HepG2 (cell line): ENCODE data around the gene SFTA2. TPM values are rescaled to one million over a fixed set of nuclear protein-coding genes. Genes with fewer than 3 reads are reported as not detected.

Experiments
- ARNTL ChIP-seq: sonication (generic); formaldehyde crosslinking; IDR thresholded peaks from 2 replicates; pipeline ENCODE4 v1.4.0; 2020; ENCODE audit warnings: mild to moderate bottlenecking, missing genetic modification reagents
- HNF4G ChIP-seq, 2 experiments: sonication (generic) in 1 of 2; formaldehyde crosslinking in 1 of 2; IDR thresholded peaks; 2 replicates each; pipeline versions ENCODE4 v1.4.0 to v1.6.1; 2011 to 2020; ENCODE audit warnings: borderline replicate concordance in 2 of 2, low read depth in 2 of 2, mild to moderate bottlenecking in 2 of 2, low read length in 1 of 2, missing genetic modification reagents in 1 of 2, moderate library complexity in 1 of 2
- MBNL3 ChIP-seq: fragments of 250-450 bp; sonication (Bioruptor Pico); conservative IDR thresholded peaks from 2 replicates; pipeline ENCODE4 v1.8.0; 2022; ENCODE audit warnings: mild to moderate bottlenecking, inconsistent platforms
- MIXL1 ChIP-seq: IDR thresholded peaks from 2 replicates; pipeline ENCODE4 v1.6.1; 2016
- MTA1 ChIP-seq: sonication (generic); formaldehyde crosslinking; IDR thresholded peaks from 2 replicates; pipeline ENCODE4 v1.4.0; 2020; ENCODE audit warnings: missing genetic modification reagents, mild to moderate bottlenecking, borderline replicate concordance
- NFYC ChIP-seq: IDR thresholded peaks from 2 replicates; pipeline ENCODE4 v1.6.1; 2016; ENCODE audit warnings: missing genetic modification reagents, missing compliant biosample characterization
- SP4 ChIP-seq: sonication (generic); formaldehyde crosslinking; IDR thresholded peaks from 2 replicates; pipeline ENCODE4 v1.8.1; 2023; ENCODE audit warnings: mild to moderate bottlenecking, missing genetic modification reagents
- ZNF329 ChIP-seq: sonication (generic); formaldehyde crosslinking; IDR thresholded peaks from 2 replicates; pipeline ENCODE4 v1.9.0; 2021; ENCODE audit warnings: low read depth, mild to moderate bottlenecking, missing genetic modification reagents
- ZNF446 ChIP-seq: sonication (generic); formaldehyde crosslinking; IDR thresholded peaks from 2 replicates; pipeline ENCODE4 v1.5.0; 2020; ENCODE audit warnings: mild to moderate bottlenecking, missing genetic modification reagents
- ZNF713 ChIP-seq: sonication (generic); formaldehyde crosslinking; IDR thresholded peaks from 2 replicates; pipeline ENCODE4 v1.4.0; 2020; ENCODE audit warnings: mild to moderate bottlenecking, missing genetic modification reagents
- ZNF746 ChIP-seq: sonication (generic); formaldehyde crosslinking; IDR thresholded peaks from 2 replicates; pipeline ENCODE4 v1.8.0; 2022; ENCODE audit warnings: mild to moderate bottlenecking, missing genetic modification reagents
- polyA plus RNA-seq, 8 experiments: library from polyadenylated mRNA; depleted of rRNA in 3 of 8; stranded (reverse) in 7 of 8; unstranded in 1 of 8; fragments of >200 nt; fragmentation: Illumina TruSeq in 4 of 8; extraction: Trizol in 4 of 8; gene quantifications; 2 replicates each; pipeline versions ENCODE4 v1.2.1 to v1.2.3, GENCODE V29; 2011 to 2016; ENCODE audit warnings: low read depth in 4 of 8, missing spikeins in 1 of 8, mixed read lengths in 1 of 8; ENCODE audit not compliant: insufficient read depth in 1 of 8
- total RNA-seq, 5 experiments: library from RNA; depleted of rRNA; stranded (reverse); fragments of >200 nt; fragmentation: Illumina TruSeq; extraction: Trizol; gene quantifications; 2 replicates each; pipeline ENCODE4 v1.2.3, GENCODE V29; 2016; ENCODE audit warnings: low read depth in 1 of 5
- TF ChIP-seq, protein P1 (sequence below): sonication (generic); formaldehyde crosslinking; IDR thresholded peaks from 2 replicates; pipeline ENCODE4 v1.5.1; 2020; ENCODE audit warnings: mild to moderate bottlenecking, missing genetic modification reagents, borderline replicate concordance
- TF ChIP-seq, protein P2 (sequence below): sonication (generic); formaldehyde crosslinking; IDR thresholded peaks from 2 replicates; pipeline ENCODE4 v1.5.1; 2020; ENCODE audit warnings: missing genetic modification reagents, mild to moderate bottlenecking, borderline replicate concordance
- TF ChIP-seq, protein P3 (sequence below): sonication (generic); formaldehyde crosslinking; IDR thresholded peaks from 2 replicates; pipeline ENCODE4 v1.5.0; 2020; ENCODE audit warnings: missing genetic modification reagents, mild to moderate bottlenecking, borderline replicate concordance
- TF ChIP-seq, protein P4 (sequence below): sonication (generic); formaldehyde crosslinking; IDR thresholded peaks from 2 replicates; pipeline ENCODE4 v1.8.0; 2022; ENCODE audit warnings: mild to moderate bottlenecking, missing genetic modification reagents
- TF ChIP-seq, protein P5 (sequence below): sonication (generic); formaldehyde crosslinking; IDR thresholded peaks from 2 replicates; pipeline ENCODE4 v1.5.0; 2020; ENCODE audit warnings: missing genetic modification reagents, mild to moderate bottlenecking, borderline replicate concordance
- TF ChIP-seq, protein P6 (sequence below): sonication (generic); formaldehyde crosslinking; IDR thresholded peaks from 2 replicates; pipeline ENCODE4 v1.4.0; 2020; ENCODE audit warnings: missing genetic modification reagents, borderline replicate concordance

SFTA2 gene
- total and polyA plus RNA-seq, 2 of the 13 experiments (the other 11 are each of a cell fraction or from before 2014, with no cell fraction given), result not detected

DNA sequence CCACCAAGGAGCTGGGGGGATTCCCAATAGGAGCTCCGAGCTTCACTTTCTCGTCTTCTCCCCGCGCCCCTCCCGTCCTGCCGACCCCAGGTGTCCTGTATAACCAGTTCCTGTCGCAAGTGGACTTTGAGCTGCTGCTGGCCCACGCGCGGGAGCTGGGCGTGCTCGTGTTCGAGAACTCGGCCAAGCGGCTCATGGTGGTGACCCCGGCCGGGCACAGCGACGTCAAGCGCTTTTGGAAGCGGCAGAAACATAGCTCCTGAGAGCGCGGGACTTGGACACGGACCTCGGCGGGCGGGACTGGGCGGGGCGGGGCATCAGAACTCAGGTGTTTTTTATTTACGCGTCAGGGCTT, 18.3 kb downstream of the SFTA2 start (continued):
- TF ChIP-seq, protein P1, sequence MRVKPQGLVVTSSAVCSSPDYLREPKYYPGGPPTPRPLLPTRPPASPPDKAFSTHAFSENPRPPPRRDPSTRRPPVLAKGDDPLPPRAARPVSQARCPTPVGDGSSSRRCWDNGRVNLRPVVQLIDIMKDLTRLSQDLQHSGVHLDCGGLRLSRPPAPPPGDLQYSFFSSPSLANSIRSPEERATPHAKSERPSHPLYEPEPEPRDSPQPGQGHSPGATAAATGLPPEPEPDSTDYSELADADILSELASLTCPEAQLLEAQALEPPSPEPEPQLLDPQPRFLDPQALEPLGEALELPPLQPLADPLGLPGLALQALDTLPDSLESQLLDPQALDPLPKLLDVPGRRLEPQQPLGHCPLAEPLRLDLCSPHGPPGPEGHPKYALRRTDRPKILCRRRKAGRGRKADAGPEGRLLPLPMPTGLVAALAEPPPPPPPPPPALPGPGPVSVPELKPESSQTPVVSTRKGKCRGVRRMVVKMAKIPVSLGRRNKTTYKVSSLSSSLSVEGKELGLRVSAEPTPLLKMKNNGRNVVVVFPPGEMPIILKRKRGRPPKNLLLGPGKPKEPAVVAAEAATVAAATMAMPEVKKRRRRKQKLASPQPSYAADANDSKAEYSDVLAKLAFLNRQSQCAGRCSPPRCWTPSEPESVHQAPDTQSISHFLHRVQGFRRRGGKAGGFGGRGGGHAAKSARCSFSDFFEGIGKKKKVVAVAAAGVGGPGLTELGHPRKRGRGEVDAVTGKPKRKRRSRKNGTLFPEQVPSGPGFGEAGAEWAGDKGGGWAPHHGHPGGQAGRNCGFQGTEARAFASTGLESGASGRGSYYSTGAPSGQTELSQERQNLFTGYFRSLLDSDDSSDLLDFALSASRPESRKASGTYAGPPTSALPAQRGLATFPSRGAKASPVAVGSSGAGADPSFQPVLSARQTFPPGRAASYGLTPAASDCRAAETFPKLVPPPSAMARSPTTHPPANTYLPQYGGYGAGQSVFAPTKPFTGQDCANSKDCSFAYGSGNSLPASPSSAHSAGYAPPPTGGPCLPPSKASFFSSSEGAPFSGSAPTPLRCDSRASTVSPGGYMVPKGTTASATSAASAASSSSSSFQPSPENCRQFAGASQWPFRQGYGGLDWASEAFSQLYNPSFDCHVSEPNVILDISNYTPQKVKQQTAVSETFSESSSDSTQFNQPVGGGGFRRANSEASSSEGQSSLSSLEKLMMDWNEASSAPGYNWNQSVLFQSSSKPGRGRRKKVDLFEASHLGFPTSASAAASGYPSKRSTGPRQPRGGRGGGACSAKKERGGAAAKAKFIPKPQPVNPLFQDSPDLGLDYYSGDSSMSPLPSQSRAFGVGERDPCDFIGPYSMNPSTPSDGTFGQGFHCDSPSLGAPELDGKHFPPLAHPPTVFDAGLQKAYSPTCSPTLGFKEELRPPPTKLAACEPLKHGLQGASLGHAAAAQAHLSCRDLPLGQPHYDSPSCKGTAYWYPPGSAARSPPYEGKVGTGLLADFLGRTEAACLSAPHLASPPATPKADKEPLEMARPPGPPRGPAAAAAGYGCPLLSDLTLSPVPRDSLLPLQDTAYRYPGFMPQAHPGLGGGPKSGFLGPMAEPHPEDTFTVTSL (CRISPR knock-in tag), result no peak
- TF ChIP-seq NFYC, result no peak
- TF ChIP-seq MBNL3 (CRISPR knock-in tag), result no peak
- no peak for TF ChIP-seq ZNF713
- no peak; the same call in 1 of the 2 replicates for TF ChIP-seq SP4 (CRISPR knock-in tag)
- TF ChIP-seq ZNF746, result no peak
- 0 out of 2 replicates have a peak, but pooled peaks have one; percentile 43 for TF ChIP-seq MTA1 (CRISPR knock-in tag)
- TF ChIP-seq ZNF446 (CRISPR knock-in tag), result 0 out of 2 replicates have a peak, but pooled peaks have one; percentile 51
- TF ChIP-seq, protein P2, sequence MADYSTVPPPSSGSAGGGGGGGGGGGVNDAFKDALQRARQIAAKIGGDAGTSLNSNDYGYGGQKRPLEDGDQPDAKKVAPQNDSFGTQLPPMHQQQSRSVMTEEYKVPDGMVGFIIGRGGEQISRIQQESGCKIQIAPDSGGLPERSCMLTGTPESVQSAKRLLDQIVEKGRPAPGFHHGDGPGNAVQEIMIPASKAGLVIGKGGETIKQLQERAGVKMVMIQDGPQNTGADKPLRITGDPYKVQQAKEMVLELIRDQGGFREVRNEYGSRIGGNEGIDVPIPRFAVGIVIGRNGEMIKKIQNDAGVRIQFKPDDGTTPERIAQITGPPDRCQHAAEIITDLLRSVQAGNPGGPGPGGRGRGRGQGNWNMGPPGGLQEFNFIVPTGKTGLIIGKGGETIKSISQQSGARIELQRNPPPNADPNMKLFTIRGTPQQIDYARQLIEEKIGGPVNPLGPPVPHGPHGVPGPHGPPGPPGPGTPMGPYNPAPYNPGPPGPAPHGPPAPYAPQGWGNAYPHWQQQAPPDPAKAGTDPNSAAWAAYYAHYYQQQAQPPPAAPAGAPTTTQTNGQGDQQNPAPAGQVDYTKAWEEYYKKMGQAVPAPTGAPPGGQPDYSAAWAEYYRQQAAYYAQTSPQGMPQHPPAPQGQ (CRISPR knock-in tag), result no peak
- TF ChIP-seq ARNTL (CRISPR knock-in tag), result no peak
- TF ChIP-seq MIXL1 (CRISPR knock-in tag), result no peak
- TF ChIP-seq, protein P3, sequence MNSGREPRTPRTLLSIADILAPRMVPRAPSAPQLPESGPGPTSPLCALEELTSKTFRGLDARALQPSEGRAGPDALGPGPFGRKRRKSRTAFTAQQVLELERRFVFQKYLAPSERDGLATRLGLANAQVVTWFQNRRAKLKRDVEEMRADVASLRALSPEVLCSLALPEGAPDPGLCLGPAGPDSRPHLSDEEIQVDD (CRISPR knock-in tag), result no peak
- TF ChIP-seq ZNF329, result no peak
- TF ChIP-seq, protein P4, sequence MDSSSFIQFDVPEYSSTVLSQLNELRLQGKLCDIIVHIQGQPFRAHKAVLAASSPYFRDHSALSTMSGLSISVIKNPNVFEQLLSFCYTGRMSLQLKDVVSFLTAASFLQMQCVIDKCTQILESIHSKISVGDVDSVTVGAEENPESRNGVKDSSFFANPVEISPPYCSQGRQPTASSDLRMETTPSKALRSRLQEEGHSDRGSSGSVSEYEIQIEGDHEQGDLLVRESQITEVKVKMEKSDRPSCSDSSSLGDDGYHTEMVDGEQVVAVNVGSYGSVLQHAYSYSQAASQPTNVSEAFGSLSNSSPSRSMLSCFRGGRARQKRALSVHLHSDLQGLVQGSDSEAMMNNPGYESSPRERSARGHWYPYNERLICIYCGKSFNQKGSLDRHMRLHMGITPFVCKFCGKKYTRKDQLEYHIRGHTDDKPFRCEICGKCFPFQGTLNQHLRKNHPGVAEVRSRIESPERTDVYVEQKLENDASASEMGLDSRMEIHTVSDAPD (CRISPR knock-in tag), result no peak
- TF ChIP-seq, protein P5, sequence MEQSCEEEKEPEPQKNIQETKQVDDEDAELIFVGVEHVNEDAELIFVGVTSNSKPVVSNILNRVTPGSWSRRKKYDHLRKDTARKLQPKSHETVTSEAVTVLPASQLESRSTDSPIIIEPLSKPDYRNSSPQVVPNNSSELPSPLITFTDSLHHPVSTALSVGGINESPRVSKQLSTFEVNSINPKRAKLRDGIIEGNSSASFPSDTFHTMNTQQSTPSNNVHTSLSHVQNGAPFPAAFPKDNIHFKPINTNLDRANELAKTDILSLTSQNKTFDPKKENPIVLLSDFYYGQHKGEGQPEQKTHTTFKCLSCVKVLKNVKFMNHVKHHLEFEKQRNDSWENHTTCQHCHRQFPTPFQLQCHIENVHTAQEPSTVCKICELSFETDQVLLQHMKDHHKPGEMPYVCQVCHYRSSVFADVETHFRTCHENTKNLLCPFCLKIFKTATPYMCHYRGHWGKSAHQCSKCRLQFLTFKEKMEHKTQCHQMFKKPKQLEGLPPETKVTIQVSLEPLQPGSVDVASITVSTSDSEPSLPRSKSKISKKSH (CRISPR knock-in tag), result 0 out of 2 replicates have a peak, but pooled peaks have one; percentile 7
- TF ChIP-seq HNF4G (IDR thresholded peaks at IDR 0.05; ENCODE audit: borderline replicate concordance, low read depth, low read length), result no peak
- TF ChIP-seq HNF4G (CRISPR knock-in tag; IDR thresholded peaks at IDR 0.05; ENCODE audit: borderline replicate concordance, low read depth), result no peak
- TF ChIP-seq, protein P6, sequence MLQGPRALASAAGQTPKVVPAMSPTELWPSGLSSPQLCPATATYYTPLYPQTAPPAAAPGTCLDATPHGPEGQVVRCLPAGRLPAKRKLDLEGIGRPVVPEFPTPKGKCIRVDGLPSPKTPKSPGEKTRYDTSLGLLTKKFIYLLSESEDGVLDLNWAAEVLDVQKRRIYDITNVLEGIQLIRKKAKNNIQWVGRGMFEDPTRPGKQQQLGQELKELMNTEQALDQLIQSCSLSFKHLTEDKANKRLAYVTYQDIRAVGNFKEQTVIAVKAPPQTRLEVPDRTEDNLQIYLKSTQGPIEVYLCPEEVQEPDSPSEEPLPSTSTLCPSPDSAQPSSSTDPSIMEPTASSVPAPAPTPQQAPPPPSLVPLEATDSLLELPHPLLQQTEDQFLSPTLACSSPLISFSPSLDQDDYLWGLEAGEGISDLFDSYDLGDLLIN (CRISPR knock-in tag), result no peak
